Stimulated activated CD4-positive, alpha-beta T cell treated with anti-CD3 and anti-CD28 coated beads, Interleukin-2, amount 100 ng/mL, for 48 hours (primary cell): Measurements from ENCODE around the gene FUCA2.

Experiments used
- DNase-seq, 2 donors: peaks; one replicate each; pipeline ENCODE4 v3.0.0-alpha.2; 2020

FUCA2 gene

GRCh38 chr6:143510991-143511891 lies at the start of gene FUCA2:
FUCA2 (minus strand) TSS chr6:143511720; CDS start chr6:143511634, 86 bp downstream.
- peak; percentile 56 to 60 for DNase-seq

GRCh38 chr6:143561105-143561704 lies 49.7 kb upstream of the FUCA2 start:
- no peak for DNase-seq

GRCh38 chr6:143559051-143559660 lies 47.6 kb upstream of the FUCA2 start:
- no peak for DNase-seq

GRCh38 chr6:143556529-143556928 lies 45.0 kb upstream of the FUCA2 start:
- no peak for DNase-seq

GRCh38 chr6:143555582-143555981 lies 44.1 kb upstream of the FUCA2 start:
- no peak for DNase-seq

- no peak for DNase-seq
Observed at GRCh38 chr6:143555071-143555492, 43.6 kb upstream of the FUCA2 start.

GRCh38 chr6:143553337-143553736 lies 41.8 kb upstream of the FUCA2 start:
- DNase-seq: no peak

GRCh38 chr6:143549949-143550268 lies 38.4 kb upstream of the FUCA2 start:
- DNase-seq: no peak

GRCh38 chr6:143549221-143549948 lies 37.9 kb upstream of the FUCA2 start:
- peak in 1 of 2 donors; percentile 24 for DNase-seq

- DNase-seq: no peak
Observed at GRCh38 chr6:143546599-143546998, 35.1 kb upstream of the FUCA2 start.

GRCh38 chr6:143545976-143546547 lies 34.5 kb upstream of the FUCA2 start:
- DNase-seq: no peak

- DNase-seq: no peak
Observed at GRCh38 chr6:143545165-143545564, 33.6 kb upstream of the FUCA2 start.

- no peak for DNase-seq
Observed at GRCh38 chr6:143544011-143544696, 32.6 kb upstream of the FUCA2 start.

GRCh38 chr6:143543435-143543834 lies 31.9 kb upstream of the FUCA2 start:
- no peak for DNase-seq

- DNase-seq: no peak
Observed at GRCh38 chr6:143542888-143543287, 31.4 kb upstream of the FUCA2 start.

- DNase-seq: no peak
Observed at GRCh38 chr6:143540192-143540591, 28.7 kb upstream of the FUCA2 start.

GRCh38 chr6:143539734-143540133 lies 28.2 kb upstream of the FUCA2 start:
- no peak for DNase-seq

- no peak for DNase-seq
Observed at GRCh38 chr6:143539106-143539505, 27.6 kb upstream of the FUCA2 start.

GRCh38 chr6:143538374-143538773 lies 26.9 kb upstream of the FUCA2 start:
- DNase-seq: no peak

GRCh38 chr6:143536866-143537691 lies 25.6 kb upstream of the FUCA2 start:
- DNase-seq: peak in 1 of 2 donors; percentile 52

GRCh38 chr6:143536461-143536865 lies 24.9 kb upstream of the FUCA2 start:
- DNase-seq: peak; percentile 36 to 41
